Measurements from ENCODE around the gene SDHC. TPM values are rescaled to one million over a fixed set of nuclear protein-coding genes. Genes with fewer than 3 reads are reported as not detected.
A peak's percentile ranks its signal among the peaks of the same experiment; 100 is the strongest.

The SDHC gene
- polyA plus RNA-seq, 1 donor, result 194 TPM

DNA sequence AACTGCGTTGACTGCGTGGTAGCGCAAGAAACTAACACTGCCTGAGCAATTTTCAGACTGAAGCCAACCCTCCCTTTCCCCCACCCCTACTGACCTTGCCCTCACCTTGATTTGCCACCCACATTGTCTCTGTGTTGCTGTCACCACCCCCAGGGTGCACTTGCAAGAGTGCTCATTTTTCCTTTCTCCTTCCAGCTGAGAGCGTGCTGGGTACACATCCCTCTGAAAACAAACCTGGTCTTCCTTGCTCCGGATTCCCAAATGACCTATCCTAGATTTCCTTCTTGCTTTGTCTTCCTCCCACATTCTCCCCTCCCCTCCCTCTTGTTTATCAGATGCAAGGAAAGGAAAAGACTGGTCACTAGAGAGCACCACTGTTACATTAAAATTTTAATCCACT, 28.7 kb upstream of the SDHC start:
- WGBS (ENCODE audit: insufficient coverage, low lambda C conversion rate), result no CpG with 5 or more reads among the region's 5 CpGs
- H3K9me3 ChIP-seq (ENCODE audit: control insufficient read depth, low read depth, low read length), result peaks cover 4% of the 10 kb centered on the region
- H3K27ac ChIP-seq (ENCODE audit: low read length), result no peak overlapping the region
- no peak overlapping the region for H3K4me3 ChIP-seq (ENCODE audit: low read length)
- no peaks in the 10 kb centered on the region for H3K27me3 ChIP-seq (ENCODE audit: control insufficient read depth, insufficient read depth, low read length)
- no peak for DNase-seq
- peaks cover 3% of the 10 kb centered on the region for H3K4me1 ChIP-seq (ENCODE audit: control insufficient read depth, insufficient read depth, low read length)
- H3K36me3 ChIP-seq (ENCODE audit: control insufficient read depth, insufficient read depth, low read length), result no peaks in the 10 kb centered on the region

GRCh38 chr1:161287482-161288054, 26.6 kb upstream of the SDHC start:
- no peaks in the 10 kb centered on the region for H3K27me3 ChIP-seq (ENCODE audit: control insufficient read depth, insufficient read depth, low read length)
- DNase-seq, result peak; percentile 44 to 72
- H3K27ac ChIP-seq (ENCODE audit: low read length), result no peak overlapping the region
- H3K4me3 ChIP-seq (ENCODE audit: low read length), result no peak overlapping the region
- WGBS (ENCODE audit: insufficient coverage, low lambda C conversion rate), result 35% methylated on average over 2 of the region's 3 CpGs
- no peaks in the 10 kb centered on the region for H3K9me3 ChIP-seq (ENCODE audit: control insufficient read depth, low read depth, low read length)
- no peaks in the 10 kb centered on the region for H3K36me3 ChIP-seq (ENCODE audit: control insufficient read depth, insufficient read depth, low read length)
- H3K4me1 ChIP-seq (ENCODE audit: control insufficient read depth, insufficient read depth, low read length), result peaks cover 6% of the 10 kb centered on the region

- no peaks in the 10 kb centered on the region for H3K27me3 ChIP-seq (ENCODE audit: control insufficient read depth, insufficient read depth, low read length)
- no peak overlapping the region for H3K27ac ChIP-seq (ENCODE audit: low read length)
- peaks cover 6% of the 10 kb centered on the region for H3K4me1 ChIP-seq (ENCODE audit: control insufficient read depth, insufficient read depth, low read length)
- no peak overlapping the region for H3K4me3 ChIP-seq (ENCODE audit: low read length)
- WGBS (ENCODE audit: insufficient coverage, low lambda C conversion rate), result no CpG with 5 or more reads among the region's 1 CpG
- no peak for DNase-seq
- H3K9me3 ChIP-seq (ENCODE audit: control insufficient read depth, low read depth, low read length), result no peaks in the 10 kb centered on the region
- no peaks in the 10 kb centered on the region for H3K36me3 ChIP-seq (ENCODE audit: control insufficient read depth, insufficient read depth, low read length)
These were observed 23.4 kb upstream of the SDHC start for GRCh38 chr1:161290779-161291178.

DNA sequence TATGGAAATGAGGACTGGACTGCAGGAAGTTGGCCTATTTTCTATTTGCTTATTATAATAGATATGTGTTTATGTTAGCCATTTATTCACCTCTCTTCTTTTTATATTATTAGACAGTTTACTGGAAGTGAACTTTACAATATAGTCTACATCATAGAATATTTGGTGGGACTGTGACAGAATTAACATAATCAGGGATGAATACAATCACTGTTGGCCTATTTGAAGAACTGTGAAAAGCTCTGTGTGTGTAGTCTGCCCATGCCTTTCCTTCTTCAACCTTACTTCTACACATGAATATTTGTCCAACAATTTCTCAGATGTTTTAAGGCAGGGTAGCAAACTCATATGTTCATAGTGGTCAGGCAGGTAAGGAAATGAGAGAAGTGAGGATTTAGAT, 16.8 kb upstream of the SDHC start:
- no peaks in the 10 kb centered on the region for H3K4me1 ChIP-seq (ENCODE audit: control insufficient read depth, insufficient read depth, low read length)
- H3K9me3 ChIP-seq (ENCODE audit: control insufficient read depth, low read depth, low read length), result no peaks in the 10 kb centered on the region
- no peaks in the 10 kb centered on the region for H3K27me3 ChIP-seq (ENCODE audit: control insufficient read depth, insufficient read depth, low read length)
- no peak overlapping the region for H3K4me3 ChIP-seq (ENCODE audit: low read length)
- H3K36me3 ChIP-seq (ENCODE audit: control insufficient read depth, insufficient read depth, low read length), result no peaks in the 10 kb centered on the region
- no peak for DNase-seq
- no peak overlapping the region for H3K27ac ChIP-seq (ENCODE audit: low read length)

GRCh38 chr1:161298116-161298515, 16.1 kb upstream of the SDHC start:
- DNase-seq, result no peak
- no peaks in the 10 kb centered on the region for H3K36me3 ChIP-seq (ENCODE audit: control insufficient read depth, insufficient read depth, low read length)
- H3K27ac ChIP-seq (ENCODE audit: low read length), result no peak overlapping the region
- 72% methylated on average over 2 of the region's 6 CpGs for WGBS (ENCODE audit: insufficient coverage, low lambda C conversion rate)
- no peaks in the 10 kb centered on the region for H3K27me3 ChIP-seq (ENCODE audit: control insufficient read depth, insufficient read depth, low read length)
- H3K9me3 ChIP-seq (ENCODE audit: control insufficient read depth, low read depth, low read length), result no peaks in the 10 kb centered on the region
- no peak overlapping the region for H3K4me3 ChIP-seq (ENCODE audit: low read length)
- no peaks in the 10 kb centered on the region for H3K4me1 ChIP-seq (ENCODE audit: control insufficient read depth, insufficient read depth, low read length)

GRCh38 chr1:161299347-161299746, 14.8 kb upstream of the SDHC start:
- H3K9me3 ChIP-seq (ENCODE audit: control insufficient read depth, low read depth, low read length), result no peaks in the 10 kb centered on the region
- no peak for DNase-seq
- WGBS (ENCODE audit: insufficient coverage, low lambda C conversion rate), result 78% methylated on average over 2 of the region's 9 CpGs
- H3K4me3 ChIP-seq (ENCODE audit: low read length), result no peak overlapping the region
- H3K4me1 ChIP-seq (ENCODE audit: control insufficient read depth, insufficient read depth, low read length), result no peaks in the 10 kb centered on the region
- no peaks in the 10 kb centered on the region for H3K27me3 ChIP-seq (ENCODE audit: control insufficient read depth, insufficient read depth, low read length)
- H3K27ac ChIP-seq (ENCODE audit: low read length), result no peak overlapping the region
- no peaks in the 10 kb centered on the region for H3K36me3 ChIP-seq (ENCODE audit: control insufficient read depth, insufficient read depth, low read length)

DNA sequence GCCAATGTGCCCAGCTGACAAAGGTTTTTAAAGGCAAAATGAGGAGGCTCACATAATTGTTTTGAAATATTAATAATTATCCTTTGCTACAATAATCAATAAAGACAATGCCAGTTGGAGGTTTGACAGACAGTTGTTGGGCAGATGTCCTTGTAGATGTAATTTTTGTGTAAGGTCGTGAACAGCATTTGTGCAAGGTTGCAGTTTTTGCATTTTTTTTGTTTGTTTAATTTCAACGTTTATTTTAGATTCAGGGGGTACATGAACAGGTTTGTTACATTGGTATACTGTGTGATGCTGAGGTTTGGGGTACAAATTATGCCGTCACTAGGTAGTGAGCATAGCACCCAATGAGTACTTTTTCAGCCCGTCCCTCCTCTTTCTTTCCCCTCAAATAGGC, 13.7 kb upstream of the SDHC start:
- WGBS (ENCODE audit: insufficient coverage, low lambda C conversion rate), result 100% methylated on average over 1 of the region's 4 CpGs
- Histone ChIP-seq H3K27ac (ENCODE audit: low read length) (no peak overlapping the region), H3K36me3 (ENCODE audit: control insufficient read depth, insufficient read depth, low read length) (no peaks in the 10 kb centered on the region), H3K27me3 (ENCODE audit: control insufficient read depth, insufficient read depth, low read length) (no peaks in the 10 kb centered on the region), H3K4me1 (ENCODE audit: control insufficient read depth, insufficient read depth, low read length) (peaks cover 8% of the 10 kb centered on the region), H3K9me3 (ENCODE audit: control insufficient read depth, low read depth, low read length) (no peaks in the 10 kb centered on the region), H3K4me3 (ENCODE audit: low read length) (no peak overlapping the region)
- no peak for DNase-seq

- 32% methylated on average over 2 of the region's 17 CpGs for WGBS (ENCODE audit: insufficient coverage, low lambda C conversion rate)
- peaks cover 1% of the 10 kb centered on the region for H3K27me3 ChIP-seq (ENCODE audit: control insufficient read depth, insufficient read depth, low read length)
- H3K4me1 ChIP-seq (ENCODE audit: control insufficient read depth, insufficient read depth, low read length), result peaks cover 10% of the 10 kb centered on the region
- H3K27ac ChIP-seq (ENCODE audit: low read length), result no peak overlapping the region
- H3K9me3 ChIP-seq (ENCODE audit: control insufficient read depth, low read depth, low read length), result no peaks in the 10 kb centered on the region
- H3K36me3 ChIP-seq (ENCODE audit: control insufficient read depth, insufficient read depth, low read length), result no peaks in the 10 kb centered on the region
- peak; percentile 10 to 34 for DNase-seq
- H3K4me3 ChIP-seq (ENCODE audit: low read length), result peak overlapping the region; percentile 85
These were observed 9.0 kb upstream of the SDHC start for GRCh38 chr1:161304927-161305866.

- Histone ChIP-seq H3K9me3 (ENCODE audit: control insufficient read depth, low read depth, low read length) (no peaks in the 10 kb centered on the region), H3K4me3 (ENCODE audit: low read length) (peak overlapping the region; percentile 85), H3K27ac (ENCODE audit: low read length) (peak overlapping the region; percentile 38), H3K27me3 (ENCODE audit: control insufficient read depth, insufficient read depth, low read length) (peaks cover 3% of the 10 kb centered on the region), H3K4me1 (ENCODE audit: control insufficient read depth, insufficient read depth, low read length) (peaks cover 10% of the 10 kb centered on the region), H3K36me3 (ENCODE audit: control insufficient read depth, insufficient read depth, low read length) (no peaks in the 10 kb centered on the region)
- DNase-seq, result peak; percentile 87 to 92
- WGBS (ENCODE audit: insufficient coverage, low lambda C conversion rate), result 0% methylated on average over 3 of the region's 31 CpGs
These were observed 8.2 kb upstream of the SDHC start for GRCh38 chr1:161305867-161306519.

DNA sequence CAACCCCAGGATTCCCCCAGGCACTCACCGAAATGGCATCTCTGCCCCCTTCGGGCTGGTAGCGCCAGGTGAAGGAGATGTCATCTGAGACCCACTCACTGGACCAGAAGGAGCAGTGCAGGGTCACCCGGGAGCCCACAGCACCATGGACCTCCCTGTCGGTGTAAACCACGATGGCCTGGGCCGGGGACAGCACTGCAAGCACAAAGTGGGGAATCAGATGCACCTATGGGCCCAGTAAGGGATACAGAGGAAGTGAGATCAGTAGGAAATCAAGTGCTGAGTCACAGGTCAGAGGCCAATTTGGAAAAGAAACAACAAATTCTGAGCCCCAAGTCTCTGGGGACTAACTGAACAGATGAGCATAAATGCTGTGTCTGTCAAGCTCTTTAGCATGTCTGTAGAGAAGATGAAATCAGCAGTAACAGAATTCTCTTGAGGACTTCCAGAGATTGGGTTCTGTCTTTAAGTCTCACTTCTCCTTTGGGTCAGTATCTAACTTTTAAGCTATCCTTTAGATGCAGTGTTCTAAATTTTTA, 6.9 kb upstream of the SDHC start:
- Histone ChIP-seq H3K4me1 (ENCODE audit: control insufficient read depth, insufficient read depth, low read length) (peaks cover 10% of the 10 kb centered on the region), H3K27ac (ENCODE audit: low read length) (no peak overlapping the region), H3K27me3 (ENCODE audit: control insufficient read depth, insufficient read depth, low read length) (peaks cover 3% of the 10 kb centered on the region), H3K9me3 (ENCODE audit: control insufficient read depth, low read depth, low read length) (no peaks in the 10 kb centered on the region), H3K4me3 (ENCODE audit: low read length) (no peak overlapping the region), H3K36me3 (ENCODE audit: control insufficient read depth, insufficient read depth, low read length) (no peaks in the 10 kb centered on the region)
- WGBS (ENCODE audit: insufficient coverage, low lambda C conversion rate), result no CpG with 5 or more reads among the region's 7 CpGs
- peak in 1 of 2 donors; percentile 19 for DNase-seq

Measured in large intestine (tissue), 3 donors.